GM21526 (cell line): ENCODE results near the gene PVALEF.

Experiments
- ATAC-seq: cut with Tn5 transposase; IDR thresholded peaks from one replicate; pipeline ENCODE4 v1.9.1; 2021; ENCODE audit warnings: moderate library complexity; ENCODE audit not compliant: unreplicated experiment, low FRiP score

PVALEF gene

GRCh38 chr17:81128338-81128737 lies 37.0 kb upstream of the PVALEF start:
- ATAC-seq, result no peak

- ATAC-seq, result no peak
Observed at GRCh38 chr17:81128774-81129173, 36.5 kb upstream of the PVALEF start.

- no peak for ATAC-seq
Observed at GRCh38 chr17:81129289-81129688, 36.0 kb upstream of the PVALEF start.

- no peak for ATAC-seq
Observed at GRCh38 chr17:81129711-81130367, 35.5 kb upstream of the PVALEF start.

- ATAC-seq, result no peak
Observed at GRCh38 chr17:81130385-81131361, 34.6 kb upstream of the PVALEF start.

- ATAC-seq, result no peak
Observed at GRCh38 chr17:81131486-81132196, 33.7 kb upstream of the PVALEF start.

GRCh38 chr17:81132197-81132540 lies 33.1 kb upstream of the PVALEF start:
- ATAC-seq, result no peak

GRCh38 chr17:81132770-81133723 lies 32.3 kb upstream of the PVALEF start:
- no peak for ATAC-seq

- ATAC-seq, result no peak
Observed at GRCh38 chr17:81134064-81134781, 31.1 kb upstream of the PVALEF start.

GRCh38 chr17:81135505-81136278 lies 29.6 kb upstream of the PVALEF start:
- no peak for ATAC-seq

- no peak for ATAC-seq
Observed at GRCh38 chr17:81136366-81136765, 28.9 kb upstream of the PVALEF start.

GRCh38 chr17:81137248-81137647 lies 28.1 kb upstream of the PVALEF start:
- no peak for ATAC-seq

GRCh38 chr17:81138083-81138482 lies 27.2 kb upstream of the PVALEF start:
- ATAC-seq, result no peak

GRCh38 chr17:81138500-81138899 lies 26.8 kb upstream of the PVALEF start:
- no peak for ATAC-seq

- ATAC-seq, result no peak
Observed at GRCh38 chr17:81139428-81139827, 25.9 kb upstream of the PVALEF start.

GRCh38 chr17:81140018-81140417 lies 25.3 kb upstream of the PVALEF start:
- no peak for ATAC-seq

GRCh38 chr17:81140695-81141094 lies 24.6 kb upstream of the PVALEF start:
- no peak for ATAC-seq

GRCh38 chr17:81142301-81143199 lies 22.8 kb upstream of the PVALEF start:
- no peak for ATAC-seq
